ENCODE measurements around the gene EEF1AKMT1.
"Not testable (repeated sequence)": the region's sequence is repeated elsewhere in the genome, so short reads cannot be mapped to it uniquely, and the experiment has no call there.

Gene EEF1AKMT1

GRCh38 chr13:20754009-20754408 lies 19.8 kb downstream of the EEF1AKMT1 start:
- Histone ChIP-seq H3K9ac (ENCODE audit: low read length) (no peak overlapping the region), H3K36me3 (replicated peaks; ENCODE audit: low read depth, low read length) (peaks cover 11% of the 10 kb centered on the region), H4K20me1 (ENCODE audit: insufficient read depth, low read length) (no peaks in the 10 kb centered on the region)

GRCh38 chr13:20749377-20749776 lies 24.4 kb downstream of the EEF1AKMT1 start:
- Histone ChIP-seq H4K20me1 (ENCODE audit: insufficient read depth, low read length) (no peaks in the 10 kb centered on the region), H3K4me1 (ENCODE audit: low read length) (no peaks in the 10 kb centered on the region), H3K9ac (ENCODE audit: low read length) (no peak overlapping the region), H3K27ac (ENCODE audit: low read length) (no peak overlapping the region), H3K79me2 (ENCODE audit: low read length) (no peaks in the 10 kb centered on the region), H2AFZ (ENCODE audit: low read depth, low read length) (no peak overlapping the region), H3K9me3 (ENCODE audit: insufficient read depth, low read length) (peaks cover 16% of the 10 kb centered on the region; the same call in 1 of the 2 replicates), H3K36me3 (replicated peaks; ENCODE audit: low read depth, low read length) (peaks cover 6% of the 10 kb centered on the region), H3K4me3 (ENCODE audit: low read length) (no peak overlapping the region), H3K4me2 (ENCODE audit: low read length) (no peak overlapping the region), H3K27me3 (ENCODE audit: low read depth, low read length) (no peaks in the 10 kb centered on the region)
- no peak for TF ChIP-seq EZH2phosphoT487 (IDR thresholded peaks at IDR 0.05; ENCODE audit: low read depth)

More at GRCh38 chr13:20754009-20754408, 19.8 kb downstream of the EEF1AKMT1 start:
- Histone ChIP-seq H2AFZ (ENCODE audit: low read depth, low read length) (no peak overlapping the region), H3K4me3 (ENCODE audit: low read length) (no peak overlapping the region), H3K9me3 (ENCODE audit: insufficient read depth, low read length) (peaks cover 16% of the 10 kb centered on the region), H3K27me3 (ENCODE audit: low read depth, low read length) (no peaks in the 10 kb centered on the region), H3K4me1 (ENCODE audit: low read length) (no peaks in the 10 kb centered on the region), H3K27ac (ENCODE audit: low read length) (no peak overlapping the region), H3K79me2 (ENCODE audit: low read length) (no peaks in the 10 kb centered on the region), H3K4me2 (ENCODE audit: low read length) (no peak overlapping the region)
- TF ChIP-seq EZH2phosphoT487 (IDR thresholded peaks at IDR 0.05; ENCODE audit: low read depth) (no peak), CTCF (IDR thresholded peaks at IDR 0.05; ENCODE audit: low read depth, low read length) (no peak)

- not testable (repeated sequence) for H3K4me2 ChIP-seq (ENCODE audit: low read length); H3K27me3 ChIP-seq (ENCODE audit: low read depth, low read length); H3K36me3 ChIP-seq (replicated peaks; ENCODE audit: low read depth, low read length); H3K27ac ChIP-seq (ENCODE audit: low read length); H3K9ac ChIP-seq (ENCODE audit: low read length); H3K4me1 ChIP-seq (ENCODE audit: low read length); H4K20me1 ChIP-seq (ENCODE audit: insufficient read depth, low read length); H3K4me3 ChIP-seq (ENCODE audit: low read length); H3K79me2 ChIP-seq (ENCODE audit: low read length); H3K9me3 ChIP-seq (ENCODE audit: insufficient read depth, low read length); H2AFZ ChIP-seq (ENCODE audit: low read depth, low read length)
These were observed 29.8 kb downstream of the EEF1AKMT1 start for GRCh38 chr13:20743830-20744404.

- H3K79me2 ChIP-seq (ENCODE audit: low read length), result no peaks in the 10 kb centered on the region
- H3K4me1 ChIP-seq (ENCODE audit: low read length), result no peaks in the 10 kb centered on the region
- no peak for TF ChIP-seq EZH2phosphoT487 (IDR thresholded peaks at IDR 0.05; ENCODE audit: low read depth)
- TF ChIP-seq CTCF (IDR thresholded peaks at IDR 0.05; ENCODE audit: low read depth, low read length), result no peak
- no peaks in the 10 kb centered on the region for H3K36me3 ChIP-seq (replicated peaks; ENCODE audit: low read depth, low read length)
- no peak overlapping the region for H3K9ac ChIP-seq (ENCODE audit: low read length)
- H4K20me1 ChIP-seq (ENCODE audit: insufficient read depth, low read length), result no peaks in the 10 kb centered on the region
- no peaks in the 10 kb centered on the region for H3K9me3 ChIP-seq (ENCODE audit: insufficient read depth, low read length)
- no peaks in the 10 kb centered on the region for H3K27me3 ChIP-seq (ENCODE audit: low read depth, low read length)
- H3K27ac ChIP-seq (ENCODE audit: low read length), result no peak overlapping the region
- no peak overlapping the region for H3K4me3 ChIP-seq (ENCODE audit: low read length)
- H2AFZ ChIP-seq (ENCODE audit: low read depth, low read length), result no peak overlapping the region
- H3K4me2 ChIP-seq (ENCODE audit: low read length), result no peak overlapping the region
These were observed 33.7 kb downstream of the EEF1AKMT1 start for GRCh38 chr13:20740021-20740420.

GRCh38 chr13:20738616-20739015 lies 35.1 kb downstream of the EEF1AKMT1 start:
- Histone ChIP-seq H3K4me2 (ENCODE audit: low read length) (no peak overlapping the region), H3K4me1 (ENCODE audit: low read length) (no peaks in the 10 kb centered on the region), H3K27ac (ENCODE audit: low read length) (no peak overlapping the region), H3K9me3 (ENCODE audit: insufficient read depth, low read length) (no peaks in the 10 kb centered on the region), H2AFZ (ENCODE audit: low read depth, low read length) (no peak overlapping the region), H3K9ac (ENCODE audit: low read length) (no peak overlapping the region), H3K4me3 (ENCODE audit: low read length) (no peak overlapping the region), H4K20me1 (ENCODE audit: insufficient read depth, low read length) (no peaks in the 10 kb centered on the region), H3K27me3 (ENCODE audit: low read depth, low read length) (no peaks in the 10 kb centered on the region), H3K79me2 (ENCODE audit: low read length) (no peaks in the 10 kb centered on the region), H3K36me3 (replicated peaks; ENCODE audit: low read depth, low read length) (no peaks in the 10 kb centered on the region)
- no peak for TF ChIP-seq CTCF (IDR thresholded peaks at IDR 0.05; ENCODE audit: low read depth, low read length)
- no peak for TF ChIP-seq EZH2phosphoT487 (IDR thresholded peaks at IDR 0.05; ENCODE audit: low read depth)

Data from OCI-LY3 (cell line).